NCI-H748 (cell line): ENCODE results near the gene ECPAS.

Experiments used
- DNase-seq: peaks from one replicate; lab custom pipeline; 2025; ENCODE audit not compliant: unreplicated experiment; lab: John Stamatoyannopoulos, UW

ECPAS gene

DNA sequence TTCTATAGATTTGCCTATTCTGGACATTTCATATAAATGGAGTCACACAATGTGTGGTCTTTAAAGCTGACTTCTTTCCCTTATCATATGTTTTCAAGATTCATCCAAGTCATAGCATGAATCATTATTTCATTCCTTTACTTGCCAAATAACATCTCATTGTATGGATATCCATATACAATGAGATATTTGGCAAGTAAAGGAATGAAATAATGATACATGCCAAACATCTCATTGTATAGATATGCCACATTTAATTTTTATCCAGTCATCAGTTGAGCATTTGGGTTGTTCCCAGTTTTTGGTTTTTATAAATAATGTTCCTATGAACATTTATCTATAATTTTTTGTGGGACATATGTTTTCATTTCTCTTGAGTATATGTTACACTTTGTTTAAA, 133.6 kb downstream of the ECPAS start:
- no peak for DNase-seq

DNA sequence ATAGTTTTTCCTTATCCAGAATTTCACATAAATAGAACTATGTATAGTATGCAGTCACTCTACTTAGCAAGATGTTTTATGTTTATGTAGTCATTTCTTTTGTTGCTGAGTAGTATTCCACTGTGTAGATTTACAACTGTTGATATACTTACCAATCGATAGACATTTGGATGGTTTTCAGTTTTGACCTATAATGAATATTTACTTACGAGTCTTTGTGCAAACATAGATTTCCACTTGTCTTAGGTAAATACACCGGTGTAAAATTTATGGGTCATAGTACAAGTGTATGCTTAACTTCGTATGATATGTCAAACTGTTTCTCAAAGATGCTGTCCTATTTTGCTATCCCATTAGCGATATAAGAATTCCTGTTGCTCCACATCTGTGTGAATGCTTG, 134.4 kb downstream of the ECPAS start:
- DNase-seq, result peak; percentile 57

DNA sequence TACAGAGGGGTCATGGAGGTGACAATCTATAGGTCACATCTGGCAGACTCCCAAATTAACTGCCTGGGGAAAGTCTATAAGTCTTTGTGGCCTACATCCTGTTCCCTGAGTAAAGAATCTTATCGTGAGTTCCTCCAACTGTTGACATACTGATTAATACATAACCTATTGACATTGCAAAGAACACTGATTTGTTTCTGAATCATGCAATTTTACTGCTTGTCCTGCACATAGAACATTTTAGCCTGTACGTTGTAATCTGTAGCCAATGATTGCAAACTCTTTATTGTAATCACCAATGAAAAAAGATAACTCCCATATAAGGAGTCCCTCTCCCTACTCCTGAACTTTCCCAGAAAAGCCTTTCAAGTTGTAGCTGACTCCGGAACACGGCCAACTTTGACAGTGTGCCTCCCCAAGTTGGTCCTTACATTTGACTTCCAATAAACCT, 135.3 kb downstream of the ECPAS start:
- DNase-seq, result no peak

DNA sequence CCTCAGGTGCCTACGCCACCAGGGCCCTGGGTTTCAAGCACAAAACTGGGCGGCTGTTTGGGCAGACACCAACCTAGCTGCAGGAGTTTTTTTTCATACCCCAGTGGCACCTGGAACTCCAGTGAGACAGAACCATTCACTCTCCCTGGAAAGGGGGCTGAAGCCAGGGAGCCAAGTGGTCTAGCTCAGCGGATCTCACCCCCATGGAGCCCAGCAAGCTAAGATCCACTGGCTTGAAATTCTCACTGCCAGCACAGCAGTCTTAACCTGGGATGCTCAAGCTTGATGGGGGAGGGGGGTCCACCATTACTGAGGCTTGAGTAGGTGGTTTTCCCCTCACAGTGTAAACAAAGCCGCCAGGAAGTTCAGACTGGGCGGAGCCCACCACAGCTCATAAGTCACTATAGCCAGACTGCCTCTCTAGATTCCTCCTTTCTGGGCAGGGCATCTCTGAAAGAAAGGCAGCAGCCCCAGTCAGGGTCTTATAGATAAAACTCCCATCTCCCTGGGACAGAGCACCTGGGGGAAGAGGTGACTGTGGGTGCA, 149.8 kb downstream of the ECPAS start:
- DNase-seq, result peak; percentile 18

DNA sequence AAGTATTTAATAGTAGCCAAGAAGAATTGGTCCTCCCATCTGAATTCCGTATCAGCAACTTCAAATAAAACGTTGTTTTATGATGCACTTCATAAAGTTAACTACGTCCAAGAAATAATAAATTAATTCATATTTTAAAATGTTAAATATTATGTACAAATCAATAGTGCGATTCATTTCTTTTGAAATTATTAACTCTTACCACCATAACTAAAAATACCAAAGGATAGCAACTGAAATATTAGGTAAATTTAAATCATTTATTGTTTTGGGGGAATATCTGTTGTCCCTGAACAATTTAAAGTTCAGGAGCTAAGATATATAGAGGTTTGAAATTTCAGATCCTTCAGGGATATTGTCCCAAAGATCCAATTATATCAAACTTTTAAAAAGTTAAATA, 154.1 kb downstream of the ECPAS start, which contains the start of gene OR2K2:
Gene OR2K2 (minus strand): TSS at position 101 of the 400 bp plus-strand sequence. CDS start 1,791 bp downstream, outside the sequence.
- DNase-seq, result no peak

DNA sequence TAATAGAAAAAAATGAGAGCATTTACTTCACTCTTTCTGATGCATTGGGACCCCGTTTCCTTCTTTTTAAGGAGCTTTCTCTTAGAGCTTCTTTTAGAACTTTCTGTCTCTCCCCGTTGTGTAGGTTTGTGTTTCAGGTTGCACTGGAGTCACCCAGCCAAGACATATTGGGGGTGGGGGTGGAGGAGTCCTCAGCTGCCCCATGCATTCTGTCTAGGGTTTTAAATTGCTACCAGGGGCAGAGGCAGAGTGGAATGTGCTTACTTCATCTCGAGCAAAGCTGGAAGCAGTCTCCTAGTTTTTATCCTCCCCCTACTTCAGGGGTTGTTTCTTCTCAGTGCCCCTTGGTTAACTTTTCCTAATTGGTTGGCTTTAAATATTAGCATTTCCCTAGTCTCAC, 163.6 kb downstream of the ECPAS start:
- DNase-seq, result no peak

DNA sequence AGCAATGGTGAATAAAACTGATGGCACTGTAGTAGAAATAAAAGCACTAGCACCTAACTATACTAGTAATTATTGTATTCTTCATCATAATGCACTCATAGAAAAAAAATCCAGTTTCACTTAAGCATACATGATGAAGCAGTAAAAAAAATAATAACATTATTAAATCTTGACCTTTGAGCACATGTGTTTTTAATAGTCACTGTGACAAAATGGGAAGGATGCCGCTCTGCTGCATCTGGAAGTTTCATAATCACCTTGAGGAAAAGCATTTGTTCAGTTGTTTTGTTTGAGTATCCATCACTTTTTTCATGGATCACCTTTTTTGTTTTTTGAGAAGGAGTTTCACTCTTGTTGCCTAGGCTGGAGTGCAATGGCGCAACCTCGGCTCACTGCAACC, 167.4 kb downstream of the ECPAS start:
- no peak for DNase-seq
